ENCODE measurements around the gene FOXB1. TPM values are rescaled to one million over a fixed set of nuclear protein-coding genes. Genes with fewer than 3 reads are reported as not detected.

Gene FOXB1
- total RNA-seq, result not detected in 2 replicates

GRCh38 chr15:60004009-60004845, at the start of gene FOXB1:
FOXB1 (plus strand) TSS chr15:60004311; CDS start chr15:60004964, 653 bp downstream.

Measured in smooth muscle cell of the umbilical artery (primary cell).